ENCODE data around the gene BTF3. TPM values are rescaled to one million over a fixed set of nuclear protein-coding genes. Genes with fewer than 3 reads are reported as not detected.
"Not testable (repeated sequence)": the region's sequence is repeated elsewhere in the genome, so short reads cannot be mapped to it uniquely, and the experiment has no call there.

The BTF3 gene
- total RNA-seq, 3 donors from 2014 or later (not counting 1 experiment from before 2014, with no cell fraction given): 364 to 423 (median 391) TPM

DNA sequence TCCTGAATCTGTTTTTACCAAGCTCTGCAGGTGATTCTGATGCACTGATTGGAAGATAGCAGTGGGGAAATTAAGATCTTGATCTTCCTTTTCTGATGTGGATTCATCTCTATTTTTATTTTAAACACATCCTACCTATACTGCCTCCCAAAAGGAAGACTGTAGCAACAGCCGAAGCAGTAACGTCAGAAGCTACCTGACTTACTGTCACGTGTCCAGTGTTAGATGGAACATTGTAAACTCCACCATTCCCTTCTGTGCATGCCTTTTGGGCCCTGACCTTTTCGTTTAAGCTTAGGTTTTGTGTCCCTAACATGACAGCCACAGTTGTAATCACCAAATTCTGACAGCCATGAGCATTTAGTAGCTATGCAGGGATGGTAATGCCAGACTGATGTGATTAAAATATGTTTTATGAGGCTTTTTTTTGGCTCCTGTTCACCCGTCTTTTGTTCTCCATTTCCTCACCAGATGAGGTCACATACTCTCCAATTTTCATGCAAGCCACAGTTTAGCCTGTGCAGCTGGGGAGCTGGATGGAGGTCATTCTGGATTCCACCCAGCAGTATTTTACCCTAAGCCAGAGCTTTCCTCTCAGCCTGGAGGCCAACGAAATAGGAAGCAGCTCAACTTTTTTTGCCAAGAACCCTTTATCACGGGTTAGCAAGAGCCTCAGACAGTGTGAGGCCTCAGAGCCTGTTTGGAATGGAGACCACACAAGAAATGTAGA, 34.1 kb upstream of the BTF3 start:
- H3K36me3 ChIP-seq (ENCODE audit: control insufficient read depth, insufficient read depth, low read length): no peaks in the 10 kb centered on the region
- WGBS (ENCODE audit: insufficient coverage): 56% methylated on average over 7 of the region's 7 CpGs
- no peaks in the 10 kb centered on the region for H3K9me3 Mint-ChIP-seq
- H3K9me3 ChIP-seq (ENCODE audit: control insufficient read depth, insufficient read depth, low read length): no peaks in the 10 kb centered on the region
- H3K27me3 Mint-ChIP-seq (ENCODE audit: low read depth in 2 of 2): peaks cover 49 to 52% of the 10 kb centered on the region in 2 donors
- ATAC-seq (no peak), DNase-seq (no peak)
- no peak overlapping the region for H3K4me3 ChIP-seq (ENCODE audit: low read length)
- no peaks in the 10 kb centered on the region for H3K4me1 Mint-ChIP-seq
- intact Hi-C loops (cut with micrococcal nuclease): no loop called here
- TF ChIP-seq, protein P1, sequence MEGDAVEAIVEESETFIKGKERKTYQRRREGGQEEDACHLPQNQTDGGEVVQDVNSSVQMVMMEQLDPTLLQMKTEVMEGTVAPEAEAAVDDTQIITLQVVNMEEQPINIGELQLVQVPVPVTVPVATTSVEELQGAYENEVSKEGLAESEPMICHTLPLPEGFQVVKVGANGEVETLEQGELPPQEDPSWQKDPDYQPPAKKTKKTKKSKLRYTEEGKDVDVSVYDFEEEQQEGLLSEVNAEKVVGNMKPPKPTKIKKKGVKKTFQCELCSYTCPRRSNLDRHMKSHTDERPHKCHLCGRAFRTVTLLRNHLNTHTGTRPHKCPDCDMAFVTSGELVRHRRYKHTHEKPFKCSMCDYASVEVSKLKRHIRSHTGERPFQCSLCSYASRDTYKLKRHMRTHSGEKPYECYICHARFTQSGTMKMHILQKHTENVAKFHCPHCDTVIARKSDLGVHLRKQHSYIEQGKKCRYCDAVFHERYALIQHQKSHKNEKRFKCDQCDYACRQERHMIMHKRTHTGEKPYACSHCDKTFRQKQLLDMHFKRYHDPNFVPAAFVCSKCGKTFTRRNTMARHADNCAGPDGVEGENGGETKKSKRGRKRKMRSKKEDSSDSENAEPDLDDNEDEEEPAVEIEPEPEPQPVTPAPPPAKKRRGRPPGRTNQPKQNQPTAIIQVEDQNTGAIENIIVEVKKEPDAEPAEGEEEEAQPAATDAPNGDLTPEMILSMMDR (IDR thresholded peaks at IDR 0.05): no peak
- no peaks in the 10 kb centered on the region for H3K27me3 ChIP-seq (ENCODE audit: control insufficient read depth, insufficient read depth, low read length)
- no peaks in the 10 kb centered on the region for H3K4me1 ChIP-seq (ENCODE audit: control insufficient read depth, insufficient read depth, low read length)
- H3K4me3 Mint-ChIP-seq: no peak overlapping the region
- no peak overlapping the region for H3K27ac Mint-ChIP-seq
- H3K27ac ChIP-seq (ENCODE audit: low read length): no peak overlapping the region
- H3K36me3 Mint-ChIP-seq: no peaks in the 10 kb centered on the region

DNA sequence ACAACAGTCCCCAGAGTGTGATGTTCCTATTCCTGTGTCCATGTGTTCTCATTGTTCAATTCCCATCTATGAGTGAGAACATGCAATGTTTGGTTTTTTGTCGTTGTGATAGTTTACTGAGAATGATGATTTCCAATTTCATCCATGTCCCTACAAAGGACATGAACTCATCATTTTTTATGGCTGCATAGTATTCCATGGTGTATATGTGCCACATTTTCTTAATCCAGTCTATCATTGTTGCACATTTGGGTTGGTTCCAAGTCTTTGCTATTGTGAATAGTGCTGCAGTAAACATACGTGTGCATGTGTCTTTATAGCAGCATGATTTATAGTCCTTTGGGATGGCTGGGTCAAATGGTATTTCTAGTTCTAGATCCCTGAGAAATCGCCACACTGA, 29.6 kb upstream of the BTF3 start:
- H3K4me3 ChIP-seq (ENCODE audit: low read length); H3K4me3 Mint-ChIP-seq; intact Hi-C loops (cut with micrococcal nuclease); H3K9me3 Mint-ChIP-seq; H3K4me1 ChIP-seq (ENCODE audit: control insufficient read depth, insufficient read depth, low read length); H3K27ac Mint-ChIP-seq; H3K36me3 Mint-ChIP-seq; H3K27me3 ChIP-seq (ENCODE audit: control insufficient read depth, insufficient read depth, low read length); H3K9me3 ChIP-seq (ENCODE audit: control insufficient read depth, insufficient read depth, low read length); DNase-seq; ATAC-seq; H3K36me3 ChIP-seq (ENCODE audit: control insufficient read depth, insufficient read depth, low read length); H3K4me1 Mint-ChIP-seq; H3K27ac ChIP-seq (ENCODE audit: low read length): not testable (repeated sequence)
- H3K27me3 Mint-ChIP-seq (ENCODE audit: low read depth in 2 of 2): peaks cover 33 to 47% of the 10 kb centered on the region in 2 donors
- WGBS (ENCODE audit: insufficient coverage): 86% methylated on average over 1 of the region's 3 CpGs

DNA sequence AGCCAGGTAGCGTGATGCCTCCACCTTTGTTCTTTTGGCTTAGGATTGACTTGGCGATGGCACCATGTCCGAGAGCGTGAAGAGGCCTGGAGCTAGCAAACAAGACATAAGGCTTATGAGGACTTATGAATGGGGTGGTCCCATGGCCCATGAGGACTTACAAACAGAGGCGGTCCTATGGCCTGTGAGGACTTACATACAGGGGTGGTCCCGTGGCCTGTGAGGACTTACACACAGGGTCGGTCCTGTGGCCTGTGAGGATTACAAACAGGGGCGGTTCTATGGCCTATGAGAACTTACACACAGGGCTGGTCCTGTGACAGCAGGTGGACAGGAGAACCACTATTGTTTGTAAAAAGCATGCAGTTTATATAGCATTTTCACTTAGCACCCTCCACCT, 28.4 kb upstream of the BTF3 start:
- Histone ChIP-seq H3K36me3 (ENCODE audit: control insufficient read depth, insufficient read depth, low read length) (no peaks in the 10 kb centered on the region), H3K4me1 (ENCODE audit: control insufficient read depth, insufficient read depth, low read length) (no peaks in the 10 kb centered on the region), H3K4me3 (ENCODE audit: low read length) (no peak overlapping the region), H3K9me3 (ENCODE audit: control insufficient read depth, insufficient read depth, low read length) (no peaks in the 10 kb centered on the region), H3K27me3 (ENCODE audit: control insufficient read depth, insufficient read depth, low read length) (no peaks in the 10 kb centered on the region), H3K27ac (ENCODE audit: low read length) (no peak overlapping the region)
- WGBS (ENCODE audit: insufficient coverage): 96% methylated on average over 8 of the region's 8 CpGs
- ATAC-seq (no peak), DNase-seq (no peak)
- Mint-ChIP-seq H3K4me3 (no peak overlapping the region), H3K27ac (no peak overlapping the region), H3K27me3 (ENCODE audit: low read depth in 2 of 2) (peaks cover 28 to 40% of the 10 kb centered on the region in 2 donors), H3K36me3 (no peaks in the 10 kb centered on the region), H3K4me1 (no peaks in the 10 kb centered on the region), H3K9me3 (no peaks in the 10 kb centered on the region)
- TF ChIP-seq, protein P1 (IDR thresholded peaks at IDR 0.05): no peak
- intact Hi-C loops (cut with micrococcal nuclease): no loop called here

DNA sequence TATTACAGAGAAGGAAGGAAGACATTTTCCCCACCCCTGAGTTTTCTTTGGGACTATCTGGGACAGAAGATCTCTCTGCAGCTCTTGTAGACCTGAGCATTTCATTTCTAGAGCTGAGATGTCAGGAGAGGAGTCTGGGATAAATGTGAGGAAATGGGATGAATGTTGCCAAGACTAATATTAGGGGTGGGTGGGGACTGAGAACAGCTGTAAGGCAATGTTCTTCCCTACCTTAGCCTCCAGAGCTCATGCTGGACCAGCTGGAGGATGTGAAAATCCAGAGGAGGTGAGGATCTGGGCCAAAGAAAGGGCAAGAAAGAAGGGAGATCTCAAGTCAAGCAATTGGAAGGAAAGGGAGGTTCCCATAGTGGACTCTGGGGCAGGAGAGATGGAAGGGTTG, 26.6 kb upstream of the BTF3 start:
- Mint-ChIP-seq H3K27ac (no peak overlapping the region), H3K4me1 (no peaks in the 10 kb centered on the region), H3K9me3 (no peaks in the 10 kb centered on the region), H3K36me3 (no peaks in the 10 kb centered on the region), H3K4me3 (no peak overlapping the region), H3K27me3 (ENCODE audit: low read depth in 2 of 2) (peaks cover 14 to 35% of the 10 kb centered on the region in 2 donors)
- no peak overlapping the region for H3K27ac ChIP-seq (ENCODE audit: low read length)
- TF ChIP-seq, protein P1 (IDR thresholded peaks at IDR 0.05): no peak
- peaks cover 2% of the 10 kb centered on the region for H3K27me3 ChIP-seq (ENCODE audit: control insufficient read depth, insufficient read depth, low read length)
- DNase-seq (no peak), ATAC-seq (no peak)
- H3K4me1 ChIP-seq (ENCODE audit: control insufficient read depth, insufficient read depth, low read length): no peaks in the 10 kb centered on the region
- no peaks in the 10 kb centered on the region for H3K36me3 ChIP-seq (ENCODE audit: control insufficient read depth, insufficient read depth, low read length)
- H3K4me3 ChIP-seq (ENCODE audit: low read length): no peak overlapping the region
- intact Hi-C loops (cut with micrococcal nuclease): no loop called here
- no peaks in the 10 kb centered on the region for H3K9me3 ChIP-seq (ENCODE audit: control insufficient read depth, insufficient read depth, low read length)

Data from natural killer cell (primary cell).